Dermis blood vessel endothelial cell (primary cell): ENCODE data around the gene EFNA1. TPM values are rescaled to one million over a fixed set of nuclear protein-coding genes. Genes with fewer than 3 reads are reported as not detected.
"Not testable (repeated sequence)": the region's sequence is repeated elsewhere in the genome, so short reads cannot be mapped to it uniquely, and the experiment has no call there.

Experiments used
- DNase-seq: peaks from one replicate; pipeline ENCODE4 v3.0.0; 2010
- total RNA-seq: library from RNA; depleted of rRNA; stranded (reverse); fragments of >200 nt; gene quantifications from 2 replicates; pipeline ENCODE4 v1.2.3, GENCODE V29; 2014

The EFNA1 gene
- total RNA-seq, 1 donor from 2014 or later = 138 TPM

GRCh38 chr1:155092641-155093040, 35.0 kb upstream of the EFNA1 start:
- no peak for DNase-seq

DNA sequence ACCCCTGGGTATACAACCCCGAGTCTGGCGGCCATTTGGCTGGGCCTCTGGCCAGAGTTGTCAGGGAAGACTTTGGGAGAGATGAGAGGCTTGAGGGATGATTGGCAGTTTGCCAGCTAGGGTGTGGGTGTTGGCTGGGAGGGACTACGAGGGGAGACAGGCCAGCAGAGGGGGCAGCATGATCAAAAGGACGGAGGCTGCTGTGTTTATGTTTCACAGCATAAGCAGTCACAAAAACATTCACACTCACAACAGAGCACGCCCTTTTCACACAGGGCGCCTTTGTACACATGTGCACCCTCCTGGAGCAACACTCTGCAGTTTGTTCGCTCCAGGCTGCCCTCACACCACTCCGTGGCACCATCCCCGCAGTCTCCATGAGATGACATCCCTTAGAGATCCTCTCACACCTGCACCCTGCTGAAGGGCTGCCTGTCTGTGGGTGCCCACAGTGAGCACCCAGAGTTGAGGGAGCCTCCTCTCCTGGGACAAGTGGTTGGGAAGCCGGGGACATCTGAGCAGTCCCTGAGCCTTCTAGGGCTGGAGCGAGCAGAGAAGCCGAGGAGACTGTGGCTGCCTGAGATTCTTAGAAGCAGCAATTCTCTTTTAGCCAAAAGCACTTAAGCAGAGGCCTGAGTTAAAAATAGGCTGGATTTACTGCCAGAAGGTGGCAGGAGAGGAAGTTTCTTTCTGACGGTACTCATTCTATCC, 33.6 kb upstream of the EFNA1 start:
- peak; percentile 72 for DNase-seq

- no peak for DNase-seq
Observed at GRCh38 chr1:155094622-155094948, 33.1 kb upstream of the EFNA1 start.

DNA sequence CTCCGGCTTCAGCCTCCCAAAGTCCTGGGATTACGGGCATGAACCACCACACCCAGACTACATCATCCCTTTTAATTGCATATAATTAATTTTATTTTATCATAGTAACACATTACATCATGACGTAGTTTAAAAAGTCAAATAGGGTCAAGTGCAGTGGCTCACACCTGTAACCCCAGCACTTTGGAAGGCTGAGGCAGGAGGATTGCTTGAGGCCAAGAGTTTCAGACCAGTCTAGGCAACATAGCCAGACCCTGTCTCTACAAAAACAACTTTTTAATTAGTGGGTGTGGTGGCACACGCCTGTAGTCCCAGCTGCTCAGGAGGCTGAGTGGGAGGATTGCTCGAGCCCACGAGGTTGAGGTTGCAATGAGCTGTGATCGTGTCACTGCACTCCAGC, 28.3 kb upstream of the EFNA1 start:
- DNase-seq = no peak

- DNase-seq = no peak
Observed at GRCh38 chr1:155103325-155103724, 24.4 kb upstream of the EFNA1 start.

DNA sequence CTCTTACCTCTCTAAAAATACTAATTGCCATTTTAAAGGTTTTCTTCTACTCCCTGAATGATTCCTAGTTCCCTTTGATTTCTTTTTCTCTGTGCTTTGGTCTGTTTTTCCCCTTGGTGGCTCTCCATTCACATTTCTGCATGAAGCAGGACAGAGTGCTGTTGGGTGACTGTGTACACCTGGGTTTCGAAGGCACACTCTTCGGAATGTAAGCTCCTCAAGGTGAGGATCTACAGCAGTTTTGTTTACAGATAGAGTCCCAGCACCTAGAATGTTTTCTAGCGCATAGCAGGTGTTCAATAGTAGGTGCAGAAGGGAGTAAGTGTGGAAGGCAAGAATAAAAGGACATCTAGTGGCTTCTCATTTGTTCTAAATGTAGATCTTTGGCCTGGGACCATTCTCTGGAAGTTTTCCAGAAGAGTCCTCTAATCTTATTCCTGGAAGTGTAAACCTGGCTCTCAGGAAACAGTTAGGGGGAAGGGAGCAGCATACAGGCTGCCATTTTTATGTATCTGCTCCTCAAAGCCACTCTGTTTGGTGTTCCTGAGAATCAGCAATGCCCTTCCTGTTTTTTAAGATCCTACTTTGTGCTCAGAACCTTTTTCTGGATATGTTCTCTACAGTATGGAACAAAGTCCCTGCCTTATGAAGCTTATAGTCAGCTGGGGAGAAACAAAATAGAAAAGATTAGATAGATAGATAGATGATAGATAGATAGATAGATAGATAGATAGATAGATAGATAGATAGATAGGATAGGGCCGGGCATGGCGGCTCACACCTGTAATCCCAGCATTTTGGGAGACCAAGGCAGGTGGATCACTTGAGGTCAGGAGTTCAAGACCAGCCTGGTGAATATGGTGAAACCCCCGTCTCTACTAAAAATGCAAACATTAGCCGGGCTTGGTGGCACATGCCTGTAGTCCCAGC, 22.8 kb upstream of the EFNA1 start:
- peak; percentile 51 for DNase-seq

DNA sequence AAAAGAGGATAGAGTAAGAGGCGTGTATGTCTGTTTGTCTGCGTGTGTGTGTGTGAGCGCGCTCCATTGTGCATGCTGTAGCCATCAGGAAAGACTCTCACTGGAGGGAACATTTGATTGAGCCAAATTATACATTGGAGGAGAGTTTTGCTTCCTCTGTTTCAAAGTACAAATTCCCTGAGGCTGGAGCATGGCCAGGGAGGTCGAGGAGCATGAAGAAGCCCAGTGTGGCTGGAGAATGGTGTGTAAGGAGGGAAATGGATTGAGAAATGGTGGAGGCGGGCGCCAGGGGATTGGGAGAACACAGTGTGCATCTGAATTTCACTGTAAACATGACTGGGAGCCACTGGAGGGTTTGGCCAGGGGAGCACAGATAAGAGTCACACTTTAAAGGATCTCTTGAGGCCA, 22.1 kb upstream of the EFNA1 start:
- DNase-seq = peak; percentile 62

DNA sequence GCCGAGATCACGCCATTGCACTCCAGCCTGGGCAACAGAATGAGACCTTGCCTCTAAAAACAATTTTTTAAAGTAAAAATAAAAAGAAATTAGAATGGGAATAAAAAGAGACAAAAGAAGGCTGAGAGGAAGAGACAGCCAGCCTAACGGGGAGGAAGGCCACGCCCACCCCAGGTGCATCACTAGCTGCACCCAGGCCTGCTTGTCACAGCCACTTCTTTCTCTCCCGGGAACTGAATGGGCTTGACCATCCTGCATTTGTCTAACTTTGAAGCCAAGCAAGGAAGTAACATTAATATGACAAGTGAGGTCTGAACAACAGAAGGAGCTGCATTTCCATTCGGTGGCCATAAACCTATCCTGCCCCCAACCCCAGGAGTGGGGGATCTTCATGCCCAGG, 20.8 kb upstream of the EFNA1 start:
- no peak for DNase-seq

- no peak for DNase-seq
Observed at GRCh38 chr1:155107309-155108264, 20.1 kb upstream of the EFNA1 start.

- DNase-seq = no peak
Observed at GRCh38 chr1:155108296-155108695, 19.4 kb upstream of the EFNA1 start.

- DNase-seq = no peak
Observed at GRCh38 chr1:155110381-155110780, 17.3 kb upstream of the EFNA1 start.

- no peak for DNase-seq
Observed at GRCh38 chr1:155110826-155111225, 16.9 kb upstream of the EFNA1 start.

DNA sequence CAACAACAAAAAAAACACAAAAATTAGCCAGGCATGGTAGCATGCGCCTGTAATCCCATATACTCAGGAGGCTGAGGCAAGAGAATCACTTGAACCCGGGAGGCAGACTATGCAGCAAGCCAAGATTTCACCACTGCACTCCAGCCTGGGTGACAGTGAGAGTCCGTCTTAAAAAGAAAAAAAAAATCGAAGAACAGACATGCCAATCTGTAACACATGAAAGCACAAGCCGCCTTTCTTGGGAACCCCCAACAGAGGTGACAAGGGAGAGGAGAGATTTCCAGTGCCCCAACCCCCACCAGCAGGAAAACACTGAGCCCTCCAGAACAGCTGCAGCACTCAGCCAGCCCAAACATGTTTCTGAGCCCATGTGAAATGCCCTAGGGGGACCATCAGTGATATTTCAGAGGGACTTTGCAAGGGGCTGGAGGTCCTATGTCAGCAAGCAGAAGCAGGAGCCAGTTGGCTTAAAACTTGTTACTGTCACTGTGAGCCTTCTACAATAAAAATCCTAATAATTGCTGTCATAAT, 14.2 kb upstream of the EFNA1 start:
- no peak for DNase-seq

DNA sequence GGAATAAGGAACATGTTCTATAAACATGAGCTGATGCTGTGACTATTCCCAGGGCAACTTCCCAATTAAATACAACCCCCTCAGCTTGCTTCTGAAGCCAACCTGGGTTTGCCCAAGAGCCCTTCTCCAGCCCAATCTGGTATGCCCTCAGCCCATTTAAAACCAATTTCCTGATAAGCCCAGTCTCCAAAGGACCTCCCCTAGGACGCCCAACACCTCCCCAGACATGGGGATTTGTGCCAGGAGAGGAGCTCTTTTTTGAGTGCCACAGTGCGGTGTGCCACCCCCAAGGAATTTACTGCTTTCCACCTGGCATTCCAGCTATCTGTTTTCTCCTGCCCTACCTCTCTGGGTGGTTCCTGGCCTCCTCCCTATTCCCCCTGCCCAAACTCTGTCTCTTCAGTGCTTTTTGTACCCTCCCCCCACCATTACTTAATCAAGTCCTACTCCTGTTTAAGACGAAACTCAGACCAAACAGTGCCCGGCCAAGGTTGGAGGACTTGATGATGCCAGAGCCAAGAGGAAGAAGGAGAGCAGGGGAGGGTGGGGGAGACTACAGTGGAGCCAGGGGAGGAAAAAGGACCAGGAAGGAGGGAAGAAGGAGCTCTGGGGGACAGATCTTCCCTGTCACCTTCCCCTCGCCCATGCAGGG, 11.4 kb upstream of the EFNA1 start:
- DNase-seq = no peak

DNA sequence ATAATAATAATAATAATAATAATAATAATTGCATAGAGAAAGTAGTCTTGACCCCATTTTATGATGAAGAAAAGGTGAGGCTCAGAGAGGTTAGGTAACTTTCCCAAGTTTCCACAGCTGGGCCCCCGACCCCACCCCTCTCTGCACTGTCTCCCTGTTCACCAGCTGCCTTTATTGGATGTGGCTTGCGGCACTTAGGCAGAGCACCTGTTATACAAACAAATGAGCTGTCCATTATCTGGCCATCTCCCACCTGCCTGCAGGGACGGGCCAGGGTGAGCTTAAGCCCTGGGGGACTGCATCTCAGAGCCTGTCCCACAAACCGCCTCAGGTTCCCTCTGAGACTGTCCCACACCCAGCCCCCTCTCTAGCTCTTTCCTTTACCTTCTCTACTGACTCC, 10.1 kb upstream of the EFNA1 start:
- no peak for DNase-seq

- DNase-seq = not testable (repeated sequence)
Observed at GRCh38 chr1:155118090-155118489, 9.6 kb upstream of the EFNA1 start.

DNA sequence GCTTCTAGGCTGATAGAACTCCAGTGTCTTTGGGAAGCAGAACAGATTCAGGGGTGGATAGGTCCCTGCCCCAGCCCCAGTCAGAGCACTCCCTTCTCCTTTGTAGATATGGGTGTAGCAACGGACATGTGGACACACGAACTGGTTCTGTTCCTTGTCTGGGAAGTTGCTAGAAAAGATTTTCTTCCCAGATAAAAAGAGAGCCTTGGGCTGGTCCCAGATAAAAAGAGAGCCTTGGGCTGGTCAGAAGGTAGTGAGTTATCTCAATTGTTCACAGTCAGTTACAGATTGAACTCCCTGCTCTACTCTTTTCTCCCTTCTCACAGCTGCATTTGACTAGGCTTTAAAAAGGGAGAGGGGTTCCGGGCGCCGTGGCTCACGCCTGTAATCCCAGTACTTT, 7.4 kb upstream of the EFNA1 start:
- no peak for DNase-seq

DNA sequence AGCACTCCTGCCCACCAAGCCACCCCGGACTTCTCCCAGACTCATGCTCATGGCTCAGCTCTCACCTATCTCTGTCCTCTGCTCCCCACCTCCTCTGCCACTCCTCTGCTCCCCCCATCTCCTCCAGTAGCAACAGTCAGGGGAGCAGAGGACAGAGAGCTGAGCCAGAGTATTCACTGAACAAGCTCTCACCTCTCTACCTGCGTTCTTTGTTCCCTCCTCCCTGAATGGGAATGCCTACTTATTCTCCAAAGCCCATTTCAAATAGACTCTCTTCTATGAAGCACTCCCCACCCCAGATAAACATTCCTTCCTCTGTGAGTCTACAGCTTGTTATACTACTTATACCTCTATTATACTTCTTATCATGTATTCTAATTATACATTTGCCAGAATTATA, 6.4 kb upstream of the EFNA1 start:
- no peak for DNase-seq

DNA sequence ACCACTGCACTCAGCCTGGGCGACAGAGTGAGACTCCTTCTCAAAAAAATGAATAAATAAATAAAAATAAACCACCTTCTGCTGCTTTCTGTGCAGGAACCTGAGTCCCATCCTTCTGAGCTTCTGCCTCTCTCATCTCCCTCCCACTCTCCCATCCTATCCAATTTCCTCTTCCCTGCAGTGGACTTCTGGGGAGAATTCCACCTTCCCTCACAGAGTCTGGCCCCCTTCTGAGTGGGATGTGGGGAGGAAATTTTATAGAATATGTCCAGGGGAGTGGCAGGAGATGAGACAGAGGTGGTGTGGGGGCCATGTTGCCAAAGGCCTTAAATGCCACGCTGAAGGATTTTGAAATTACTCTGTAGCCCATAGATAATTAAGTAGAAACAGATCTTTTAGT, 5.4 kb upstream of the EFNA1 start:
- DNase-seq = no peak

DNA sequence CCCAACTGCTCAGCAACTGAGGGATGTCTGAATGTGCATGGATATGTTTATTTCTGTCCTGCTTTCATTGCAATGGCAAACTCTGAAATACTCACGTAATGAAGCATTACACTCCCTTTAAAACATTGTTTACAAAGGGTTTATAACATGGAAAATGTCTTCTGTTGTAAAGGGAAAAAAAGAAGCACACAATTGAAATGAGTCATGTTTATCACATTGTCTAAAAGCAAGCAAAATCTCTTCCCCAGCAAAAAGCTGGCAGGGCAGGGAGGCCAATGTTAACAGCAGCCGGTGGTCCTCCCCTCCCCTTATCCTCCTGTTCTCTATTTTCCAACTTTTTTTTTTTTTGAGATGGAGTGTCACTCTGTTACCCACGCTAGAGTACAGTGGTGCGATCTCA, 3.9 kb upstream of the EFNA1 start:
- peak; percentile 81 for DNase-seq

DNA sequence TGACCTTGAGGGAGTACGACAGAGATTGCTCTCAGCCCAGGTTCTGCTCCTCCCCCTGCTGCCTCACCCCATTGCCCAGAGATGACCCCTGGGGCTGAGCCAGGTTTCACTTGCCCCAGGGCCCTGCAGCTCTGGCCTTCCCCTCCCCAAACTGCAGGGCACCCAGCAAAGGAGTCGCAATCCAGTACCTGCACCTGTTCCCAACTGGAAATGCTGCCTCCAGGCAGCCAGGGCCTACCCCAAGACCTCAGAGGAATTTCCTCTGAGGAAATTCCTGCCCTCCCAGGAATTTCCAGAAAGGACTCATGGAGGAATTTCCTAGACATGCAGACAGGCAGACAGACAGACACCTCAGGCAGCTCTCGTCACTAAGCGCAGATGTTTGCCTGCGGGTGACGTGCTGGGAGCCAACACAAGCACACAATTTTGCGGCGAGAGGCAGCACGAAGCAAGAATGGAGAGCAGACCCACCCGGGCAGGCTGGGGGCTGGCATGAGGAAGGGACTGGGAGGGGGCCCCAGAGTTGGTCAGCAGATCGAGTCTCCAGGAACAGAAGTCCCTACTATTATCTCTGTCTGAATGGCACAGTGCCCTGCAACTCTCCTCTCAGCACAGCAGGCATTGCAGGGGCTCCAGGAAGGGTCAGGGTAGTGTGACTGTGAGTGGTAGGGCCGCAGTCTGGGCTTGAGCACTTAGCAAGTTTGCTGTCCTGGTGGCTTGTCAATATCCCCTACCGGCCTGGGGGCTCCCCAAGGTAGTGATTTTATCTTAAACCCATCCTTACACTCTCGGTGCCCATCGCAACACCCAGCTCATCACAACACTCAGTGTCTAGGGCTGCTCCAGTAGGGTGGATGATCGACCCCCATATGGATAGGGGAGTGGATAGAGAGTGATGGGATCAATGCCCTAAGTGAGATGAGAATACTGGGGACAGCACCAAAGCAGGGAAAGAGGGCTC, 2.9 kb upstream of the EFNA1 start:
- peak; percentile 88 for DNase-seq
